ENCODE measurements around the gene SLC35F3. TPM values are rescaled to one million over a fixed set of nuclear protein-coding genes. Genes with fewer than 3 reads are reported as not detected.

SLC35F3 gene
- total RNA-seq, 1 donor from 2014 or later = 1.6 TPM

GRCh38 chr1:234260578-234260977 is 356.1 kb downstream of the SLC35F3 start:
- H3K4me3 ChIP-seq (ENCODE audit: low read depth, low read length) = no peak overlapping the region
- DNase-seq (ENCODE audit: low read depth) = peak; percentile 9
- TF ChIP-seq, protein P1, sequence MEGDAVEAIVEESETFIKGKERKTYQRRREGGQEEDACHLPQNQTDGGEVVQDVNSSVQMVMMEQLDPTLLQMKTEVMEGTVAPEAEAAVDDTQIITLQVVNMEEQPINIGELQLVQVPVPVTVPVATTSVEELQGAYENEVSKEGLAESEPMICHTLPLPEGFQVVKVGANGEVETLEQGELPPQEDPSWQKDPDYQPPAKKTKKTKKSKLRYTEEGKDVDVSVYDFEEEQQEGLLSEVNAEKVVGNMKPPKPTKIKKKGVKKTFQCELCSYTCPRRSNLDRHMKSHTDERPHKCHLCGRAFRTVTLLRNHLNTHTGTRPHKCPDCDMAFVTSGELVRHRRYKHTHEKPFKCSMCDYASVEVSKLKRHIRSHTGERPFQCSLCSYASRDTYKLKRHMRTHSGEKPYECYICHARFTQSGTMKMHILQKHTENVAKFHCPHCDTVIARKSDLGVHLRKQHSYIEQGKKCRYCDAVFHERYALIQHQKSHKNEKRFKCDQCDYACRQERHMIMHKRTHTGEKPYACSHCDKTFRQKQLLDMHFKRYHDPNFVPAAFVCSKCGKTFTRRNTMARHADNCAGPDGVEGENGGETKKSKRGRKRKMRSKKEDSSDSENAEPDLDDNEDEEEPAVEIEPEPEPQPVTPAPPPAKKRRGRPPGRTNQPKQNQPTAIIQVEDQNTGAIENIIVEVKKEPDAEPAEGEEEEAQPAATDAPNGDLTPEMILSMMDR (conservative IDR thresholded peaks at IDR 0.05; ENCODE audit: low read depth, low read length) = no peak

DNA sequence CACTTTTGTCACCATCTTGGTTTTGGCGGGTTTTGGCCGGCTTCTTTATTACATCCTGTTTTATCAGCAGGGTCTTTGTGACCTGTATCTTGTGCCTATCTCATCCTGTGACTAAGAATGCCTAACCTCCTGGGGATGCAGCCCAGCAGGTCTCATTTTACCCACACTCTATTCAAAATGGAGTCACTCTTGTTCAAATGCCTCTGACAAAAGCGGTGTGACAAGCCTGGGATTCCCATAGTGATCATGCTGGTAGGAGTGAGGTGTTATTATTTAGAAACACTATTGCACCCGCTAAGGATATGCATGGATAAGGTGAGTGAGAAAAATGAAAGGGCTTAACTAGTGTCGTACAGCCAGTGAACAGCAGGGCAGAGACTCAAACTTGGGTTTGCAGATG is 357.1 kb downstream of the SLC35F3 start:
- DNase-seq (ENCODE audit: low read depth) = no peak
- TF ChIP-seq, protein P1 (conservative IDR thresholded peaks at IDR 0.05; ENCODE audit: low read depth, low read length) = no peak
- no peak overlapping the region for H3K4me3 ChIP-seq (ENCODE audit: low read depth, low read length)

- TF ChIP-seq, protein P1 (conservative IDR thresholded peaks at IDR 0.05; ENCODE audit: low read depth, low read length) = no peak
- no peak for DNase-seq (ENCODE audit: low read depth)
- no peak overlapping the region for H3K4me3 ChIP-seq (ENCODE audit: low read depth, low read length)
Observed at GRCh38 chr1:234262007-234262753, 357.7 kb downstream of the SLC35F3 start.

DNA sequence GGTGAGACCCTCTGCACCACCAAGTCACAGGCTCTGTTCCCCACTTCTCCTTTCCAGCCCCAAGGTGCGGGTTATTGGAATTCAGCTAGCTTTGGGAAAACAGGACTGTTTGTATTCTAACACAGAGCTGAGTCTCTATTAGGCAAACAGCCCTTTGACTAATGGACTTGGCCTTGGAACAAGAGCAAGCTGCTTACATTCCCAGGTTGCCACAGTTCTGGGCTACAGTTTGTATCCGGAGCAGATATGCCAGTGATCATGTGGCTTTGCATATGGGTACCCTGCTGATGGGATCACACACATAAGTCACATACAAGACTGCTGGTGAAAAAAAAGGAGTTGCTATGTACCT is 358.3 kb downstream of the SLC35F3 start:
- DNase-seq (ENCODE audit: low read depth) = no peak
- TF ChIP-seq, protein P1 (conservative IDR thresholded peaks at IDR 0.05; ENCODE audit: low read depth, low read length) = no peak
- no peak overlapping the region for H3K4me3 ChIP-seq (ENCODE audit: low read depth, low read length)

- TF ChIP-seq, protein P1 (conservative IDR thresholded peaks at IDR 0.05; ENCODE audit: low read depth, low read length) = no peak
- no peak for DNase-seq (ENCODE audit: low read depth)
- H3K4me3 ChIP-seq (ENCODE audit: low read depth, low read length) = no peak overlapping the region
Observed at GRCh38 chr1:234264832-234265231, 360.4 kb downstream of the SLC35F3 start.

GRCh38 chr1:234265321-234265720 is 360.8 kb downstream of the SLC35F3 start:
- TF ChIP-seq, protein P1 (conservative IDR thresholded peaks at IDR 0.05; ENCODE audit: low read depth, low read length) = no peak
- H3K4me3 ChIP-seq (ENCODE audit: low read depth, low read length) = no peak overlapping the region
- DNase-seq (ENCODE audit: low read depth) = no peak

GRCh38 chr1:234265861-234266260 is 361.4 kb downstream of the SLC35F3 start:
- no peak overlapping the region for H3K4me3 ChIP-seq (ENCODE audit: low read depth, low read length)
- no peak for DNase-seq (ENCODE audit: low read depth)
- TF ChIP-seq, protein P1 (conservative IDR thresholded peaks at IDR 0.05; ENCODE audit: low read depth, low read length) = no peak
